NCI-H446 (cell line): ENCODE results near the gene OCA2.

Experiments
- DNase-seq, 2 experiments: peaks; one replicate each; lab custom pipeline; 2025; lab: John Stamatoyannopoulos, UW

The OCA2 gene

DNA sequence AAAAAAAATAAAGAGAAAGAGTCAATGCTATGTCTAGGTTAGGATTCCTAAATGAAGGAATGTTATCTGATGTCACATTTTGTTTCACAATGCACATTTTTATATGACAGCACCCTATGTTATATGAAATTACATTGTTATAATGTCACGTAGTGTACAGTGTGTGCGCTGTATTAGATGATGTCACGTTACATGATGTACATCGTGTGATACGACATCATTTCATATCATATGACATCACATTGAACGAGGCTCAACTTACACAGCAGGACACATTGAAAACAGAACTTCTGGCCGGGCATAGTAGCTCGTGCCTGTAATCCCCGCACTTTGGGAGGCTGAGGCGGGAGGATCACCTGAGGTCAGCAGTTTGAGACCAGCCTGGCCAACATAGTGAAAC lies 150.0 kb downstream of the OCA2 start:
- DNase-seq, result no peak

DNA sequence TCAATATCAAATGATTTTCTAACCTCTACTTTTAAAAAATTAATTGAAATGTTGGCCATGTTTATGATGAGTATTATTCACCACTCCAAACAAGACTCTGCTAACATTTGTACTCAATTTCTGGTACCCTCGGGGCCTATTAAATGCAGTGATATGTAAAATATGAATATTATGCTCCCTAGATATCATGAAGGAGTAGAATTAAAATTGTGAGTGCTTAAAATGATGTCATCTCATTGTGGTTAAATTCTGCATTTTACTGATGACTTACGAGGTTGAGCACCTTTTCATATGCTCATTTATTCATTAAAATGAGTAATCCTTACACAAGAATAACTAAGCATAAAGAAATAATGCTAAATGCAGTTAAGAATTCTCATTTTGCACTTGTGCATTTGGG lies 159.9 kb downstream of the OCA2 start:
- DNase-seq, result no peak

DNA sequence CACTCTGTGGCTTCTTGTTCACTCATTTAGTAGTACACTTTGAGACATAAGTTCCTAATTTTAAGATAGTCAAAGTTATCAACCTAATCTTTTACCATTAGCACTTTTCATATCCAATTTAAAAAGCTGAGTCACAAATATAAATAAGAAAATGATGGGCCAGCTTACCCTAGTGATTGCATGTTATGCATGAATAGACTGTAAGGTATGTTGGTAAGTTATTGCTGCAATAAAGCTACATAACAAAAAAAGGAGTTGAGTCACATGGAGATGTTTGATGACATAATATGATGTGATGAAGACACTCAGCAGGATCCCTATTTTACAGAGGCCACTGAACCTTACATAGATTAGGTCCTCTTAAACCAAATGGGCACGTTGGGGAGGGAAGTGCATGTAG lies 161.3 kb downstream of the OCA2 start:
- DNase-seq, result no peak

DNA sequence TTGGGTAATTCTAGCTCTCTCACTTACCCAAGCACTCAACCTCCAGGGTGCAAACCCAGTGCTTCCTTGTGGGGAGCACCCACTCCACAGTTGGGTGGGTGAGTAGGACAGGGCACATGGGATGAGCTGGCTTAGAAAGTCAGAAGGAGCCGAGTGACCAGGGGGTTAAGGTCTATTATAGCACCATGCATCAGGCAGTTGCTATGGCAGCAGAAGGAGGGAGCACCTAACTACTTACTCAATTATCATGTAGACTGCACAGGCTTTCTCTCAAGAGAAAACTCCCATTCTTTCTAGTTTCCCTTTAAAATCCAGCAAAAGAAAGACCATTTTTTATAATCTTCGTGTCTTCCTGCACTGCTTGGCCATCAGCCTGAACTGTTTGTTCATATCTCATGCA lies 163.0 kb downstream of the OCA2 start:
- DNase-seq, result no peak

DNA sequence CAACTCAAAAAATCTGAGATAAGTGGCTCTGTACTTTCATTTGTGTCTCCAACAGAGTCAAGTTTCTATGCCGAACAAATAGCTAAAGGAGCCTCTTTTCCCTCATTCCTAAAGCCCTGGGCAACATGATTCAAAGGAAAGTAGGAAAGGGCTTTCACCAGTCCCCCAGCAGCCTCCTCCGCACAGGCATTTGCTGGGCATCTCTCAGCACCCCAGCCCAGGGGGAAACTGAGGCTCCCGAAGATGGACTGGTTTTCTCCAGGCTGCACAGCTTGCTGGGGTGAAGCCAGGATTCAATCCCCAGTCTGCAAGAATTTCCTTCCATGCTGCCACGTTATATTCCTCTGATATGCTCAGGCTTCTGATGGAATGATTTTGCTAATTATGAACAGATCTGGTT lies 163.8 kb downstream of the OCA2 start:
- no peak for DNase-seq

DNA sequence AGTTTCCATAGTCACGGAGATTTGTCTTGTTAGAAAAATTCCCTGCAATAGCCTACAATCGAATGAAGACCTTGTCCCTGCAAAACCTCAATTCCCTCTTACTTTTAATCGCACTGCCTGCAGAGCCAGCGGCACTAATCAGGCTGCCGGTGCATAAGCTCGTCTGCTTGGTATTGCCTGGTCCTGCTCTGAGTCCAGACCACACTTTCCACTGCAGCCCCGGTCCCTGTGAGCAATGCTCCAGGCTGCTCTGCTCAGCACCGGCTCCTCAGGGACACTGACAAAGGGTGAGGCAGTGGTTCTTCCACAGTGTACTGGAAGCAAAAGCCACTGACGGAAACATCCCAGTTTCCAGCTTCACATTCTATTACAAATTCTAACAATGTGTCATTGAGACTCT lies 164.3 kb downstream of the OCA2 start:
- DNase-seq, result no peak

DNA sequence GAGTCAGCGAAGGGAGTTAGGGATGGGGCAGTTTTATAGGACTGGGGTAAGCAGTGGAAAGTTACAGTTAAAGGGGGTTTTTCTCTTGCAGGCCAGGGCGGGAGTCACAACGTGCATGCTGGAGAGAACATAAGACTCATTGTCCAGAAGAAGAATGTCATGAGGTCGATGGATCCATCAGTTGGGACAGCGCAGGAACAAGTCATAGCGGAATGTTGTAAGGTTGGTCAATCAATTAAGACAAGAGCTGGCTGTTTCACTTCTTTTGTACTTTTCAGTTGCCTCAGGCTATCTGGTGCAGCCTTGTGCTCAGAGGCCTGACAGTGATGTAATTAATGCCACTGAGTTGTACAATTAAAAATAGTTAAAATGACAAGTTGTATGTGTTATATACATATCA lies 165.6 kb downstream of the OCA2 start:
- no peak for DNase-seq

DNA sequence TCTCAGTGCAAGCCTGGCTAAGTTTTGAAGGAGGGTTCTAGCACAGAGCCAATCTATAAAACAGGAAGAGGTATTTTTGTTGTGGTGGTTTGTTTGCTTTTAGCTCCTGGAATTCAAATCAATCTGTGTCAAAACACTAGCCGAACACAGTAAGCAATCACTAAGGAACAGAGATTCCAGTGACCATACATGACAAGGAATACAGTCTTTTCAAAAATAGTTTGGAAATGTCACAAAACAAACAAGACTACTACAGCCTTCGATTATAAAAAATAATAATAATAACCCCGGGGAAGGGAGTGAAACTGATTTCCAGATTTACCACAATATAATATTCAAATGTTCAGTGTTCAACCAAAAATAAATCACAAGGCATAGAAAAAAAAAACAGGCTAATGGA lies 166.5 kb downstream of the OCA2 start:
- DNase-seq, result no peak

DNA sequence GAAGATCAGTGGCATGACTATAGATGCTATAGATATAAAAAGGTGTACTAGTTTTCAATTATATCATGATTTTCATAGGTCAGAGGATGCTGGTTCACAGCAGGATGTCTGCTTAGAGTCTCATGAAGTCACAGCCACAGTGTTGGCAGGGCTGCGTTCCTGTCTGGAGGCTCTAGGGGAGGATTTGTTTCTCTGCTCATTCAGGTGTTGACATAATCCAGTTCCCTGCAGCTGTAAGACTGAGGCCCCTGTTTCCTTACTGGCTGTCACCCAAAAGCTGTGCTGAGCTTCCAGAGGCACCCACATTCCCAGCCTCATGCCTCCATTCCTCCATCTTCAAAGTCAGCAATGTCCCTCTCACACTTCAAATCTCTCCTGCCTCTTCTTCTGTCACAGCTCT lies 170.7 kb downstream of the OCA2 start:
- DNase-seq, result no peak

DNA sequence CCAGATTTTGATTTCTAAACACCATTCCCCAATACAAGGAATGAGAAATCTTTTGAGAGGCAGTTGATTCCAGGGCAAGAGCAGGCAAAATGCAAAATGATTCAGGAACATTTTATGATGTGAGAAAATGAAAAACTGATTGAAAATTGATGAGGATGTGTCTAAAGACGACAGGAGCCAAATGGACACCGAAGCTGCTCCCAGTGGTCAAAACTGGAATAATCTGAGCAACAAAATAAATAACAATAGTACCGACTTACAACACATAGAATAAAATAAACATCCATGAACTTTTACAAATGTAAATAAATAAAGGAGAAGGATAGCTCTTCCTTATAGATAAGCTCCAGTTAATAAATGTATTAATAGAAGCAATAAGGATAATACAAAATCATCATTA lies 186.8 kb downstream of the OCA2 start:
- no peak for DNase-seq

DNA sequence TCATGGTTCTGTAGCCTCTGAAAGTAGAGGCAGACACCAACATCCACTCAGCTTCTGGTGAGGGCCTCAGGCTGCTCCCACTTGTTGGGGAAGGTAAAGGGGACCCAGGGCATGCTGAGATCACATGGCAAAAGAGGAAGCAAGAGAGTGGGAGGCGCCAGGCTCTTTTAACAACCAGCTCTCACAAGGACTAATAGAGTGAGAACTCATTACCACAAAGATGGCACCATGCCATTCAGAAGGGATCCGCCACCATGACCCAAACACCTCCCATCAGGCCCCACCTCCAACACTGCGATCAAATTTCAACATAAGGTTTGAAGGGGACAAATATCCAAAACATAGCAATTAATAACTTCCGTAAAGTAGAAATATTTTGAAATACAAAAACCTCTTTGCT lies 192.3 kb downstream of the OCA2 start:
- DNase-seq, result no peak

DNA sequence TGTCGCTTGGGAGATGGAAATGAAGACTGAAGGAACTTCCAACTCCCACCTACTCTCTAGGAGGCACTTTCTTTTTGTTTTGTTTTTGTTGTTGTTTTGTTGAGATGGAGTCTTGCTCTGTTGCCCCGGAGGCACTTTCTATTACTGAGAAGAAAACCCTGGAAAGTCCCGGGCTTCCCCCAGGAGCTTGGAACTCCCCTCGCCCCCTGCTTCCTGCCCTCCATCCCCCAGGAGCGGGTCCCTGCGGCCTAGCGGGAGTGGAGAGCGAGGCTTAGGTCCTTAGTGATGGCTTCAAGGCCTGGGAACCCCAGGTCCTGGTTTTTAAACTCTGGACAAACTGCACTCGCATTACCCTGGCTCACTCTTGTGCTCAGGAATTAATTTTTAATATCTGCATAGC lies 195.7 kb downstream of the OCA2 start:
- DNase-seq, result no peak

DNA sequence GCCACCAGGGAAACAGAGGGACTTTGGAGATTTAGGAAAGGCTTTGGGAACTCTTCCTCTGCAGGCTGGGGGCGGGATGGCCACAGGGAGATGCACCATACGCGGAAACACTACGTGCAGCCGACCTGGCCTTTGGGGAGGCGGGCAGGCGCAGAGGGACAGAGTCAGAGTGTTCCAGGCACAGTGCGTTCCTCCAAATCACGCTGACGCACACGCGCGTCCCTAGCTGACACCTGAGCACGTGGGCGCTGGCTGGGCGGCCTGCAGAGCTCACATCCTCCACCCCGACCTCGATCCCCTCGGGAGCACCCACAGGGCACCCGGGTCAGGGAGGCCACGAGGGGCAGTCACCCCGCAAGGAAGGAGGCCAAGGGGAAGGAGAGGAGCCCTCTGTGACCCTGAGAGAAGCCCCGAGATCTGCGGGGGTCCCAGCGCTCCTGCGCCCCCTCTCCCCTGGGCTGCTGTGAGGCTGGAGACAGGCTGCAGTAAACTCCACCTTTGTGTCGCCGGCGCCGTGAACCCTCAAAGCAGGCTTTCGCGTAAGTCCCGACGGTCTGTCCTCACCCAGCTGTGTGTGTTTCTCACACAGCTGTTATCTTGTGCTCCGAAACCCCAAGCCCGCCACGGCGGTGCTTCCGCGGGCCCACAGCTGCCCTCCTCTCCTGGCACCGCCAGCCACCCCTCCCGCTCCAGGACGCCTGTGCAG lies 196.3 kb downstream of the OCA2 start:
- no peak for DNase-seq

DNA sequence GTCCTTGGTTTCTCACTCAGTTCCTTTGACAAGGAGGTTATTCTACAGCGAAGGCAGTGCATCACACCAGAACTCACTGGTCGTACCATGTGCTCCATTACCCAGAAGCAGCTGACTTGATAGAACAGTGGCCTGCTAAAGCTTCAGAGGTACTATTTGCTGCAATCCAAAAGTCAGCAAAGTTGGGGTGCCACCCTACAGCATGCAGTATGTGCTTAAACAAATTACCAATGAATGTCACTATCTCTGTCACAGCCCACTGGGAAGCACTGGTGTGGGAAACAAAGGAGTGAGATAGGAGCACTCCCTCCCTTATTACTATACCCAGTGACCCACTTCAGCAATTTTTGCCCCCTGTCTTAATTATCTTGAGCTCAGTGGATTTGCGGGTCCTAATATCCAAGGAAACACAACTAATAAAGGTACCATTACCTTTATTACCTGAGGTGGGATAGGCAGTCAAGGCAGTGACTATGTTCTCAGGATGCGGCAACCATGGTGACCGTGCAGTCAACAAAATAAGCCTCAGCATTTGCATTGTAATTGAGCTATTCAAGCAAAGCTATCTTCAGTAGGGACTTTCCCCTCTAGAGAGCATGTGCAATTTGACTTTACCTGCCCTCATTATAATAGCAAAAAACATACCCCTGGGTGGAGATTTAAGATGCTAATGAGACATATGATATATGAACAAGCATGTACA lies 199.4 kb downstream of the OCA2 start:
- DNase-seq, result no peak

DNA sequence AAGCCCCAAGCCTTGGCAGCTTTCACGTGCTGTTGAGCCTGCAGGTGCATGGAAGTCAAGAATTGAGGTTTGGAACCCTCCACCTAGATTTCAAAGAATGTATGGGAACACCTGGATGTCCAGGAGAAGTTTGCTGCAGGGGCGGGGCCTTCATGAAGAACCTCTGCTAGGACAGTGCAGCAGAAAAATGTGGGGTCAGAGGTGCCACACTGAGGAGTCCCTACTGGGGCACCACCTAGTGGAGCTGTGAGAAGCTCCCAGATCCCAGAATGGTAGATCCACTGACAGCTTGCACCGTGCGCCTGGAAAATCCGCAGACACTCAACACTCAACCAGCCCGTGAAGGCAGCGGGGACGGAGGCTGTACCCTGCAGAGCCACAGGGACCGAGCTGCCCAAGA lies 201.6 kb downstream of the OCA2 start:
- DNase-seq, result no peak

DNA sequence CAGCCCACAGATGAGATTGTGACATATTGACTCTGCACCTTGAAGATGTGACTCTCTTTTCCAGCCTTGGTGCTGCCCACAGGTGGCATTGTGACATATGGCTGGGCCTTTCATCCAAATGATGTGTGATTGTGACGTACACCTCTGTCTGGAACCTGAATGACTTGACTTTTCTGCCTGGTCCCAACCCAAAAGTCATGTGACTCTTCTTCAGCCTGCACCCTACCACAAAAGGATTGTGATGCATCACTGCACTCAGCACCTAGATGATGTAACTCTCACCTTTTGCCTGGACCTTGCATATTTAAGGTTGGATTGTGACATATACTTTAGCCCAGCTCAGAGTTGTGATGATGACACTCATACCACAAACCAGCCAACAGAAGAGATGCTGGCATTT lies 204.5 kb downstream of the OCA2 start:
- no peak for DNase-seq

DNA sequence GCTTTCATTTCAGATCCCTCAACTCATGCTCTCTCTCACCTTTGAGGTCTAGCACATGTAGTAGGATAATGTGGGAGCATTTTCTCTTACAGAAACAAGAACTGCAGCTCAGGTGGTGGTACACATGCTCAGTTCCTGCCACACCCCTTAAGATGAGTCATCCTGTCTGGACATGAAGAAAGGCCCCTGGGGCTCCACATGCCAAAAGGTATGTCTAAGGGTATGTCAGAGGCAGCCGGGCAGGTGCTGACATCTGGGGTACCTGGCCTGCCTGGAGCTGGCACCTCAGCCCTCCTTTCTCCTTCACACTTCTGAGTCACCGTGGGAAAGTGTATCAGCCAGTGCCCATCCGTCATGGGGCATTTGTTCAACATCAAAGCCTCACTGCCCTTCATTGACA lies 209.9 kb downstream of the OCA2 start:
- no peak for DNase-seq

DNA sequence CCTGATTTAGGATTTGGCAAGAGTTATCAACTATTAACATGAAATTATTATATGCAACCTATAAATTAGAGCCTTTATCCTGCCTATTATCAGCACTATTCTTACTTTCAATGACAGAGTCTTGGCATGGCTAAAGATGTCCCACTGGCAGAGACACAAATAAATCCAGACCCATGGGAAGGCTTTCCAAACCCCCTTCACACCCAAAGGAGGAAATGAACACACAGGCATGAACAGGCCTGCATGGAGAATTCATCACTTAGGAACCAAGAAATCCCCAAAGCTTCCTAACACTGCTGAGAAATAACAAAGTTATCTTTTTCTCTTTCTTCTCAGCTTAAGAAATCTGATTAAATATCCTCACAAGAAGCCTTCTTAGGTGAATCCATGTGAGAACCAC lies 213.9 kb downstream of the OCA2 start:
- no peak for DNase-seq

DNA sequence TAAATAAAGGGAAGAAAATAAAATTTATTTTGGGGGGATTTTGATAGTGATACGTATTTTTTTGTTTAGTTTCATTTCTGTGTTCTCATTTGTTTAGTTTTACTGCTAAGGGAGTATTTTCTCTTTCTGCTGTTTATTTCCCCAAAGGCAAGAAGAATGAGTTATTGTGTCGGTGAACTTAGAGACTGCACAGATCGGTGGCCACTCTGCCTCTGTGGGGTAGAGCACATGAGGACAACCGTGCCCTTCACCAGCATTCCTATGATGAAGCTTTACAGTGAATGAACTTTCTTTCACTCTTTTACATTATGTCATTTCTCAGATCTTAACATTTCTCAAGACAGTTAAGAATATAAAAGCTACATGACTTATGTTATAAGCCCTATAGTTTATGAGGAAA lies 214.4 kb downstream of the OCA2 start:
- DNase-seq, result no peak

DNA sequence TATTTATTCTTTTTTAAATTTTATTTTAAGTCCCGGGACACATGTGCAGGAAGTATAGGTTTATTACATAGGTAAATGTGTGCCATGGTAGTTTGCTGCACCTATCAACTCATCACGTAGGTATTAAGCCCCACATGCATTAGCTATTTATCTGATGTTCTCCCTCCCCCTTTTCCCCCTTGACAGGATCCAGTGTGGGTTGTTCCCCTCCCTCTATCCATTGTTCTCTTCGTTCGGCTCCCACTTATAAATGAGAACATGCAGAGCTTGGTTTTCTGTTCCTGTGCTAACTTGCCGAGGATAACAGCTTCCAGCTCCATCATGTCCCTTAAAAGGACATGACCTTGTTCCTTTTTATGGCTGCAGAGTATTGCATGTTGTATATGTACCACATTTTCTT lies 220.3 kb downstream of the OCA2 start:
- DNase-seq, result no peak

DNA sequence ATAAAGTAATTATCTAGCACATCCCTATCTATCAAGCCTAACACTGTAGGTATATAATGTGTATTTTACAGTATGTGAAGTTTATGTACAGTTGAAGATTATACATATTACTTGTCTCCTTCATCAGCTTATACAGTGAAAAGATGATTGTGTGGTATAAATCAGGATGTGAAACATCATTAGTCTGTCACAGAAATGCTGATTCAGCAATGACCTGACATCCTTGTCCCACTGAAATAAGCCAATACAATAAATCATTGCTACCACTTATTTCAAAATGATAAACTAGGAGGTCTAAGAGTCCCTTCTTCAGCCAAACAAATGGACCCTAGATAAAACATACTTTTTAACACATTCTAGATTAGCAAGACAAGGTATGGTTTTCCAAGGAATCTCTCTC lies 225.3 kb downstream of the OCA2 start:
- DNase-seq, result no peak

DNA sequence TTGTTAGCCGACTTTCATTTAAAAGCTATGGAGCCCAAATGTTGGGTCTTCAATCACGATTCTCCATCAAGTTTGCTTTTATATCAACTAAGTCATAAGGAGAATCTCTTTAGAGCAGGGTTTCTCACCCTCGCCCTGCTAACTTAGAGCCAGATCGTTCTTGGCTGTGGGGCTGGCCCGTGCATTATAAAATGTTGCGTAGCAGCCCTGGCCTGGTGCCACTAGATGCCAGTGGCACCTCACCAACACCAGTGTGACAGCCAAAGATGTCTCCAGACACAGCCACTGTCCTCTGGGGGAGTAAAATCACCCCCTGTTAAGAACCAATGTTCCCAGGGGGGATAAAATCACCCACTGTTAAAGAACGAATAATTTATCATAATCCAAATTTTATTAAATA lies 226.1 kb downstream of the OCA2 start:
- DNase-seq, result peak in 1 of 2 experiments; percentile 1

DNA sequence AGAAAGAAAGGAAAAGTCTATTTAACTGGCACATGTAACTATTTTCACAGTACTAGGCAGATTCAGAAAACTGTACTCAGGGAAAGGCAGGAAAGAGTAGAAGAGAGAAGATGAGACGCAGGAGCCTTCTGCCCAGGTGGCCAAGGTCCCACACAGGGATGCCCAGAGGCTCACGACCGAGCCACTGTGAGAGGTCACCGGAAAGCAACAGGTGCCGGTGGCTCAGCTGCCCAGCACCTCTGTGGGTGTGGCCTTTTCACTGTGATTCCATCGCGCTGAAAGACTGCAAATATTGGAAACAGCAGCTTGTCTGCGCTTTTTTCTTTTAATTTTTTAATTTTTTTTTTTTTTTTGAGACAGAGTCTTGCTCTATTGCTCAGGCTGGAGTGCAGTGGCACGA lies 226.8 kb downstream of the OCA2 start:
- no peak for DNase-seq

DNA sequence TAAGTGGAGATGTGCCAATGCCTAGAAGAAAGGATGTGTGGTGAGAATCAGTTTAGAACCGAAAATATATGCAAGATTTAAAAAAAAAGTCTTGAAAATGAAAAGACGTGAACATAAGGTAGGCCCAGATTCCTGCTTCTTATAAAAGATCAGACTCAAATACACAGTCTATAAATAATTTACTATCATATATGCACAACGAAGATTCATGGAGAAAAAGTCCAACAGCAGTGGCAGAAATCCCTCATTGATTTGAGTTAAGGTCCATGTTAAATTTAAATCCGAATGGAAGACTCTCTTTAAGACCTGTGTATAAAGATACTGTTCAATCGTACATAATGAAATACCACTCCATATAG lies 227.2 kb downstream of the OCA2 start:
- no peak for DNase-seq
